Sigmoid colon (tissue), 7 donors: ENCODE data around the gene TNS1. TPM values are rescaled to one million over a fixed set of nuclear protein-coding genes. Genes with fewer than 3 reads are reported as not detected.

ENCODE experiments used
- DNase-seq: peaks from one replicate; pipeline ENCODE4 v3.0.0-alpha.2; 2019
- H3K27ac ChIP-seq, 4 donors: fragments of 200-600 bp; sonication (generic); one replicate each; pipeline ENCODE4 v1.5.1; 2016 to 2019; ENCODE audit warnings: mild to moderate bottlenecking in 1 of 4
- H3K27me3 ChIP-seq, 3 donors: fragments of 200-600 bp; sonication (generic); one replicate each; pipeline ENCODE4 v1.5.1; 2019; ENCODE audit warnings: mild to moderate bottlenecking in 1 of 3
- H3K36me3 ChIP-seq, 4 donors: fragments of 200-600 bp; sonication (generic); one replicate each; pipeline ENCODE4 v1.5.1; 2016 to 2019
- H3K4me1 ChIP-seq, 4 donors: fragments of 200-600 bp; sonication (generic); one replicate each; pipeline ENCODE4 v1.5.1; 2017 to 2019
- H3K4me3 ChIP-seq, 4 donors: fragments of 200-600 bp; sonication (generic); one replicate each; pipeline ENCODE4 v1.5.1; 2017 to 2019; ENCODE audit warnings: mild to moderate bottlenecking in 2 of 4, moderate library complexity in 1 of 4
- H3K9me3 ChIP-seq, 4 donors: fragments of 200-600 bp in 3 of 4; sonication (generic) in 3 of 4; one replicate each; pipeline versions ENCODE4 v1.5.1 to v1.6.1; 2013 to 2019
- EP300 ChIP-seq, 4 donors: sonication (generic); formaldehyde crosslinking; IDR thresholded peaks; one replicate each; pipeline ENCODE4 v1.6.1; 2017; ENCODE audit warnings: antibody characterized with exemption in 4 of 4
- POLR2A ChIP-seq, 2 donors: fragments of 450-650 bp; IDR thresholded peaks; one replicate each; pipeline ENCODE4 v1.6.1; 2016; ENCODE audit warnings: antibody characterized with exemption in 2 of 2, mild to moderate bottlenecking in 2 of 2, moderate library complexity in 2 of 2
- POLR2AphosphoS5 ChIP-seq, 4 donors: sonication (generic); formaldehyde crosslinking; IDR thresholded peaks; one replicate each; pipeline ENCODE4 v1.6.1; 2017; ENCODE audit warnings: antibody characterized with exemption in 4 of 4
- WGBS, 2 donors: extraction: QIAGEN DNeasy Blood & Tissue Kit; methylation state at CpG; one replicate each; pipeline ENCODE4 v1.1.7; 2013; 5-methylcytosine and 5-hydroxymethylcytosine counted together
- intact Hi-C: fragments of 100-400 bp; cut with DNase I; formaldehyde crosslinking; loops from one replicate; pipeline ENCODE4 v1.15.1; 2023
- polyA plus RNA-seq, 3 donors: library from polyadenylated mRNA; stranded (reverse); fragments of 200-250 nt; gene quantifications; one replicate each; pipeline ENCODE4 v1.2.3, GENCODE V29; 2013
- total RNA-seq, 4 donors: library from RNA; depleted of rRNA; stranded (reverse); fragments of >200 nt; gene quantifications; one replicate each; pipeline ENCODE4 v1.1.0, GENCODE V29; 2016
- TF ChIP-seq, protein P1 (sequence below), 4 experiments: fragments of 450-650 bp in 3 of 4; fragments of 200-600 bp in 1 of 4; IDR thresholded peaks; one replicate each; pipeline ENCODE4 v1.5.1; 2016 to 2019; ENCODE audit warnings: antibody characterized with exemption in 4 of 4, mild to moderate bottlenecking in 3 of 4, moderate library complexity in 2 of 4
- donor health status: healthy with polysubstance abuse.
- donor health status: Bipolar disorder and iron deficiency.
- donor health status: healthy.

Gene TNS1
- total and polyA plus RNA-seq, 7 donors = 3.7 to 1,607 (median 444) TPM

DNA sequence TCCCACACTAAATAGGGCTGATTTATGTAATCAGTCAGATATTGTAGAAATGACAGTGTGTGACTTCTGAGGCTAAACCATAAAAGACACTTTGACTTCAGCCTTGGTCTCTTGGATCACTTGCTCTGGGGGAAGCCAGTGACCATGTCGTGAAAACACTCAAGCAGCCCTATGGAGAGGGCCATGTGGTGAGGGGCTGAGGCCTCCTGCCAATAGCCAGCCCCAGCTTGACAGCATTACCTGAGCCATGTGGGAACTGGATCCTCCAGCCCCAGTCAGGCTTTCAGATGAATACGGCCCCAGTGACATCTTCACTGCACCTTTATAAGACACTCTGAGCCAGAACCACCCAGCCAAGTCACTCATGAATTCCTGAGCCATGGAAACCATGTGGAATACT, 20.8 kb downstream of the TNS1 start:
- intact Hi-C loops = loop anchor here (5.0 kb wide), 1 partner anchor 460 kb away; no protein-coding TSS in a partner anchor
- peak; percentile 51 for DNase-seq

DNA sequence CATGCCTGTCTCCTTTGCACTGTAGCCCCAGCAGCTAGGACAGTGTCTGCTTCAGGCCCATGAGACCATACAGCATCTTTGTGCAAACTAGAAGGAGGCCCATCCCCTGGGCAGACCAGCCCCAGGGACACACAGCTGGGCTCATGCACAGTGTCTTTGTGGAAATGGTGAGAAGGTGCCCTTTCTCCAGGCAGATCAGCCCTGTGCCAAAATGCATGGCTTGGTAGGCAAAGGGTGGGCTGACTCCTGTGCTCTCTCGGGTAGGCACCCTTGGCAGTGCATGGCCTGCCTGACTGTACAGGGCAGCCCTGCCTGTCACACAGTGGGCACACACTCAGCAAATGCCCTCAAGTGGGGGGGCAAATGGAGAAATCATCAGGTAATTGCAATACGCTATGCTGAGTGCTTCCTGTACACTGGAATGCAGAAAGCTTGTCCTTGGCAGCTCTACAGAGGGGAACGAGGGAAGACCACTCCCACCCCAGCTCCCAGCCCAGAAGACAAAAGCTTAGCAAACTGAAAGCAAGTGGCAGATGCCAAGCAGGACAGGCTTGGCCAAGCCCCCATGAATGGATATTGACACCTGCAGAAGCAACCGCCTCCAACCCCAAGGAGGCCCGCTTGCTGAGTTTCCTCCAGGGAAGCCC, 21.6 kb downstream of the TNS1 start:
- H3K9me3 ChIP-seq = no peaks in the 10 kb centered on the region
- peak; percentile 61 for DNase-seq
- TF ChIP-seq EP300 (IDR thresholded peaks at IDR 0.05) (no peak), POLR2AphosphoS5 (IDR thresholded peaks at IDR 0.05) (peak in 1 of 4 donors; percentile 20)
- WGBS, 2 donors = 72 to 84% methylated on average over 5 of the region's 5 CpGs
- intact Hi-C loops = loop anchor here (5.0 kb wide), 1 partner anchor 459 kb away; no protein-coding TSS in a partner anchor
- H3K27ac ChIP-seq = peak overlapping the region; percentile 92 to 98 (median 94)
- H3K4me1 ChIP-seq = peaks cover 0 to 47% (median 44%) of the 10 kb centered on the region in 4 donors
- H3K27me3 ChIP-seq = no peaks in the 10 kb centered on the region
- no peak overlapping the region for H3K4me3 ChIP-seq
- no peaks in the 10 kb centered on the region for H3K36me3 ChIP-seq

More for the DNA sequence above, 20.8 kb downstream of the TNS1 start:
- WGBS, 2 donors = 93 to 94% methylated on average over 2 of the region's 2 CpGs
- no peak for TF ChIP-seq EP300 (IDR thresholded peaks at IDR 0.05)
- TF ChIP-seq, protein P1, sequence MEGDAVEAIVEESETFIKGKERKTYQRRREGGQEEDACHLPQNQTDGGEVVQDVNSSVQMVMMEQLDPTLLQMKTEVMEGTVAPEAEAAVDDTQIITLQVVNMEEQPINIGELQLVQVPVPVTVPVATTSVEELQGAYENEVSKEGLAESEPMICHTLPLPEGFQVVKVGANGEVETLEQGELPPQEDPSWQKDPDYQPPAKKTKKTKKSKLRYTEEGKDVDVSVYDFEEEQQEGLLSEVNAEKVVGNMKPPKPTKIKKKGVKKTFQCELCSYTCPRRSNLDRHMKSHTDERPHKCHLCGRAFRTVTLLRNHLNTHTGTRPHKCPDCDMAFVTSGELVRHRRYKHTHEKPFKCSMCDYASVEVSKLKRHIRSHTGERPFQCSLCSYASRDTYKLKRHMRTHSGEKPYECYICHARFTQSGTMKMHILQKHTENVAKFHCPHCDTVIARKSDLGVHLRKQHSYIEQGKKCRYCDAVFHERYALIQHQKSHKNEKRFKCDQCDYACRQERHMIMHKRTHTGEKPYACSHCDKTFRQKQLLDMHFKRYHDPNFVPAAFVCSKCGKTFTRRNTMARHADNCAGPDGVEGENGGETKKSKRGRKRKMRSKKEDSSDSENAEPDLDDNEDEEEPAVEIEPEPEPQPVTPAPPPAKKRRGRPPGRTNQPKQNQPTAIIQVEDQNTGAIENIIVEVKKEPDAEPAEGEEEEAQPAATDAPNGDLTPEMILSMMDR (IDR thresholded peaks at IDR 0.05) = no peak
- no peak for TF ChIP-seq POLR2A (IDR thresholded peaks at IDR 0.05)
- TF ChIP-seq POLR2AphosphoS5 (IDR thresholded peaks at IDR 0.05) = no peak
- Histone ChIP-seq H3K27me3 (no peaks in the 10 kb centered on the region), H3K4me1 (peaks cover 0 to 41% (median 37%) of the 10 kb centered on the region in 4 donors), H3K9me3 (no peaks in the 10 kb centered on the region), H3K4me3 (no peak overlapping the region), H3K36me3 (no peaks in the 10 kb centered on the region), H3K27ac (peak overlapping the region in 2 of 4 donors; percentile 8 to 92)

DNA sequence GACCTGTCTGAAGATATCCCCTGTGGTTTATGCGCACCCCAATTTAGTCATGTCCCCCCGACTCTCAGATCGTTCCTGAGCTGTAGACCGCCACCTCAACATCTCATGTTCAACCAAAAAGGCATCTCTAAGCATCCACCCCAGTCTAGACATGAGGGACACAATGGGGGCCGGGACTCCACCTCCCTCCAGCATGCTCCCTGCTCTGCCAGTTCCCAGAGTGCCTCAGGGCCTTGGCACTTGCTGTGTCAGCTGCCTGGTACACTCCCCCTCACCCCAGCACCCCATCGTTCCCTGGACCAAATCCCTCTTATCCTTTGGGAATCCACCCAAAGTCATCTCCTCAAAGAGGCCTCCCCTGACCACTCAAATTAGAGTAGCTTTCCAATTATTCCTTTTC, 22.2 kb downstream of the TNS1 start:
- Histone ChIP-seq H3K27ac (peak overlapping the region; percentile 92 to 98 (median 94)), H3K4me1 (peaks cover 0 to 53% (median 50%) of the 10 kb centered on the region in 4 donors), H3K4me3 (no peak overlapping the region), H3K36me3 (no peaks in the 10 kb centered on the region), H3K27me3 (no peaks in the 10 kb centered on the region), H3K9me3 (no peaks in the 10 kb centered on the region)
- peak; percentile 67 for DNase-seq
- WGBS, 2 donors = 87 to 90% methylated on average over 6 of the region's 6 CpGs
- intact Hi-C loops = loop anchor here (5.0 kb wide), 1 partner anchor 458 kb away; no protein-coding TSS in a partner anchor
- TF ChIP-seq POLR2AphosphoS5 (IDR thresholded peaks at IDR 0.05) (no peak), POLR2A (IDR thresholded peaks at IDR 0.05) (no peak), EP300 (IDR thresholded peaks at IDR 0.05) (no peak)
- TF ChIP-seq, protein P1 (IDR thresholded peaks at IDR 0.05) = no peak

DNA sequence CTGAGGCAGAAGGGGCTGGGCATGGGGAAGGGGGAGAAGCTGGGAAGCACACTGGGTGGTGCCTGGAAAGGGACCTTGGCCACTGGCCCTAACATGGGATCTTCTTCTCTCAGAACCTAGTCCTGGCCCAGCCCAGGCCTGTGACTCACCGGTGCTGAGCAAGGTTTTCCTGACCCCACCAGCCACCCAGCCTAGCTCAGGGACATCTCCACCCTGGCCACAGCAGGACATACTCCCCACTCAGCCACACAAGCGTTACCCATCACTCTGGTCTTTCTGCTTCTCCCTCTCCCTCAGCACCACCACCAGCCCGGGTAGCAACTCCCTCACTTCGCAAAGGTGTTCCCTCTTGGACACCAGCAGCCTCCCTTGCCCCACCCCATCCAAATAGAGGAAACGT, 22.8 kb downstream of the TNS1 start:
- Histone ChIP-seq H3K27me3 (no peaks in the 10 kb centered on the region), H3K27ac (peak overlapping the region; percentile 92 to 98 (median 94)), H3K4me3 (peak overlapping the region in 2 of 4 donors; percentile 70 to 78), H3K4me1 (peaks cover 0 to 59% (median 55%) of the 10 kb centered on the region in 4 donors), H3K9me3 (no peaks in the 10 kb centered on the region), H3K36me3 (no peaks in the 10 kb centered on the region)
- TF ChIP-seq POLR2AphosphoS5 (IDR thresholded peaks at IDR 0.05) (peak in 1 of 4 donors; percentile 19), POLR2A (IDR thresholded peaks at IDR 0.05) (no peak)
- 67 to 77% methylated on average over 5 of the region's 5 CpGs for WGBS, 2 donors
- intact Hi-C loops = loop anchor here (5.0 kb wide), 1 partner anchor 458 kb away; no protein-coding TSS in a partner anchor
- peak; percentile 91 for DNase-seq

DNA sequence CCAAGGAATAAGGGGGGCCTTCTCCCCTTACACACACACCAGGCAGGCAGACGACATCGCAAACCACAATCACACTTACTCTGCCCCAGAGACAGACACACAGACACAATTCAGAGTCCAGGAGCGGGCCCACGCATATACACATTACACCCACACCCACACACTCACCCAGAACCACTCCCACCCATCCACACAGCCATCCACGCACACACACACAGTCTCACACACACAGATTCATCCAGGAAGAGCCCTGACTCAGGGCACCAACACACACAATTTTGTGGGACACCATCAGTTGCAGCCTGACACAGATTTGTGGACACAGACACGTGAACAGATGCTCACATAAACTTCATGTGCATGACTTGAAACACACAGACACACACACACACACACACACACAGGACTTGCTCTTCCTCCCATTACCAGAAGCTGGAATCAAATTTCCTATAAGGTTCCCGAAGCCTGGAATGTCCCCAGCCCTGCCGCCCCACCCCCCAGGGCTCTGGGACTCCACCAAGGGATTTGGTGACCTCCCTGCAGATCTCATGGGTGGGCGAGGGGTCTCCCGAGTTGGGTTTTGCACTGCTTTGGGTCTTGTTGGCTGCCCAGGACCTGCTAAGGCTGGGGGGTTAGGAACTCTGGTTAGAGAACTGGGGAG, 23.5 kb downstream of the TNS1 start:
- intact Hi-C loops = no loop called here
- peak; percentile 69 for DNase-seq

More for the DNA sequence above, 23.5 kb downstream of the TNS1 start:
- Histone ChIP-seq H3K9me3 (no peaks in the 10 kb centered on the region), H3K4me3 (peak overlapping the region; percentile 70 to 82 (median 76)), H3K27me3 (no peaks in the 10 kb centered on the region), H3K36me3 (no peaks in the 10 kb centered on the region), H3K4me1 (peaks cover 0 to 66% (median 63%) of the 10 kb centered on the region in 4 donors), H3K27ac (peak overlapping the region; percentile 92 to 98 (median 94))
- TF ChIP-seq POLR2AphosphoS5 (IDR thresholded peaks at IDR 0.05) = peak in 1 of 4 donors; percentile 40
- no peak for TF ChIP-seq POLR2A (IDR thresholded peaks at IDR 0.05)
- 38 to 59% methylated on average over 10 of the region's 10 CpGs for WGBS, 2 donors
